BJ (cell line): Measurements from ENCODE around the gene FEM1B. TPM values are rescaled to one million over a fixed set of nuclear protein-coding genes. Genes with fewer than 3 reads are reported as not detected.

ENCODE experiments used
- CTCF ChIA-PET: fragments of 350-600 bp; formaldehyde crosslinking; extraction: SDS; loops from one replicate; lab custom pipeline; 2021; ENCODE audit warnings: antibody characterized with exemption, inconsistent platforms; lab: Yijun Ruan, JAX
- POLR2A ChIA-PET: fragments of 300-600 bp; sonication (Branson Sonifier 250); formaldehyde crosslinking; extraction: SDS; loops from one replicate; lab custom pipeline; 2021; ENCODE audit warnings: antibody characterized with exemption; lab: Charles Lee
- DNase-seq: peaks from one replicate; pipeline ENCODE4 v3.0.0-alpha.2; 2011; ENCODE audit warnings: low read depth
- H3K27me3 ChIP-seq: 2 replicates; pipeline ENCODE4 v1.6.0; 2011; ENCODE audit warnings: low read length; ENCODE audit not compliant: control insufficient read depth, insufficient read depth
- H3K36me3 ChIP-seq: 2 replicates; pipeline ENCODE4 v1.5.1; 2011; ENCODE audit warnings: low read length; ENCODE audit not compliant: control insufficient read depth, insufficient read depth
- H3K4me3 ChIP-seq: 2 replicates; pipeline ENCODE4 v1.5.1; 2011; ENCODE audit warnings: low read depth, mild to moderate bottlenecking, control low read depth, low read length
- CTCF ChIP-seq: IDR thresholded peaks from 2 replicates; pipeline ENCODE4 v1.5.1; 2011; ENCODE audit warnings: low read depth, mild to moderate bottlenecking, control low read depth, inconsistent platforms, low read length, moderate library complexity; ENCODE audit not compliant: insufficient read depth
- polyA plus RNA-seq: library from polyadenylated mRNA; depleted of rRNA; stranded (reverse); fragments of >200 nt; gene quantifications from 2 replicates; pipeline ENCODE4 v1.2.3, GENCODE V29; 2011

The FEM1B gene
- polyA plus RNA-seq, 1 experiment: 58.3 TPM

GRCh38 chr15:68336516-68336915, 59.0 kb downstream of the FEM1B start:
- no peak for TF ChIP-seq CTCF

GRCh38 chr15:68337826-68338225, 60.3 kb downstream of the FEM1B start:
- H3K4me3 ChIP-seq: no peak overlapping the region
- ChIA-PET POLR2A (no interaction called here), CTCF (interaction anchor here (0.9 to 1.3 kb wide), 4 partner anchors 8 to 219 kb away, joined by 3 to 4 read pairs (median 3); no protein-coding TSS in a partner anchor)
- 0 out of 2 replicates have a peak, but pooled peaks cover 1% of the 10 kb centered on the region for H3K36me3 ChIP-seq
- TF ChIP-seq CTCF: no peak
- no peaks in the 10 kb centered on the region for H3K27me3 ChIP-seq
- no peak for DNase-seq

More at GRCh38 chr15:68336516-68336915, 59.0 kb downstream of the FEM1B start:
- H3K27me3 ChIP-seq: no peaks in the 10 kb centered on the region
- ChIA-PET POLR2A (no interaction called here), CTCF (interaction anchor here (2.7 kb wide), 1 partner anchor 10 kb away, joined by 9 read pairs; no protein-coding TSS in a partner anchor)
- 0 out of 2 replicates have a peak, but pooled peaks cover 1% of the 10 kb centered on the region for H3K36me3 ChIP-seq
- no peak for DNase-seq
- no peak overlapping the region for H3K4me3 ChIP-seq

- no peak for DNase-seq
- no peak for TF ChIP-seq CTCF
- Histone ChIP-seq H3K4me3 (no peak overlapping the region), H3K36me3 (0 out of 2 replicates have a peak, but pooled peaks cover 1% of the 10 kb centered on the region), H3K27me3 (no peaks in the 10 kb centered on the region)
- POLR2A ChIA-PET: no interaction called here
- CTCF ChIA-PET: no interaction called here
Measured at GRCh38 chr15:68339481-68339880, 61.9 kb downstream of the FEM1B start.

- no peak for TF ChIP-seq CTCF
- Histone ChIP-seq H3K36me3 (0 out of 2 replicates have a peak, but pooled peaks cover 1% of the 10 kb centered on the region), H3K27me3 (no peaks in the 10 kb centered on the region), H3K4me3 (no peak overlapping the region)
- ChIA-PET POLR2A (no interaction called here), CTCF (interaction anchor here (0.7 to 2.1 kb wide), 2 partner anchors 34 to 176 kb away, joined by 3 to 5 read pairs; no protein-coding TSS in a partner anchor)
- no peak for DNase-seq
Measured at GRCh38 chr15:68340726-68341671, 63.5 kb downstream of the FEM1B start.
